Testis (tissue), 2 donors: Measurements from ENCODE around the gene TRPV5.

Experiments
- CTCF ChIP-seq, 3 experiments: fragments of 450-650 bp in 2 of 3; fragments of 200-600 bp in 1 of 3; sonication (generic) in 1 of 3; IDR thresholded peaks; one replicate each; pipeline ENCODE4 v1.5.1; 2016 to 2019; ENCODE audit warnings: antibody characterized with exemption in 3 of 3, mild to moderate bottlenecking in 2 of 3, moderate library complexity in 1 of 3
- POLR2A ChIP-seq: fragments of 450-650 bp; IDR thresholded peaks from one replicate; pipeline ENCODE4 v1.6.1; 2017; ENCODE audit warnings: antibody characterized with exemption, mild to moderate bottlenecking, moderate library complexity

DNA sequence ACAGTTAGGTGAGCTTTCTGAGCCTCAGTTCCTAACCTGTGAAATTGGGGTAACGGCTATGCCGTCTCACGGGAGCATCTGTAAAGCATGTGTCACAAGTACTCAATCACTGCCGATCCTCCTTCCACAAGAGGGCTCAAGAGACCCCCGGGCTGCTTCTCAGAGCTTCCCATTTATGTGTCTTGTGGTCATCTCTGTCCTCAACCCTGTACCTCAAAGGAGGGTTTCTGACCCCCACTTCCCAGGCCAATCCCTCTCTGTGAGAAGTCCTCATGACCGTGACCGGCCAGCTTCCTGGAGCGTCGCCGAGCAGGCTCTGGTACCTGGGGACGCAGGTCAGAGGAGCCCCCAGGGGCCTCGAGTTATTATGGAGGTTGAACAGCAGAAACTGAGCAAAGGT is 510 bp upstream of the TRPV5 start:
- no peak for TF ChIP-seq CTCF (IDR thresholded peaks at IDR 0.05)
- no peak for TF ChIP-seq POLR2A
